Stimulated activated CD4-positive, alpha-beta T cell treated with anti-CD3 and anti-CD28 coated beads, TNF-alpha, amount 100 ng/mL, for 4 hours (primary cell): ENCODE measurements around the gene SLC25A18.
"Not testable (repeated sequence)": the region's sequence is repeated elsewhere in the genome, so short reads cannot be mapped to it uniquely, and the experiment has no call there.

Experiments used
- DNase-seq, 3 experiments: peaks; one replicate each; pipeline ENCODE4 v3.0.0-alpha.2; 2020; ENCODE audit warnings: low read depth in 3 of 3

SLC25A18 gene

GRCh38 chr22:17607891-17608521, 44.7 kb downstream of the SLC25A18 start:
- DNase-seq, result no peak

- no peak for DNase-seq
Measured at GRCh38 chr22:17612057-17612456, 48.8 kb downstream of the SLC25A18 start.

GRCh38 chr22:17613280-17613679, 50.0 kb downstream of the SLC25A18 start:
- no peak for DNase-seq

- DNase-seq, result no peak
Measured at GRCh38 chr22:17627961-17628405, 64.7 kb downstream of the SLC25A18 start.

GRCh38 chr22:17628406-17629172, 65.3 kb downstream of the SLC25A18 start, which contains the start of gene ATP6V1E1:
Gene ATP6V1E1, minus strand, starts transcription at chr22:17628749. Its CDS starts 114 bp downstream, at chr22:17628635.
- DNase-seq, result peak; percentile 81 to 91 (median 89)

GRCh38 chr22:17629173-17629489, 65.8 kb downstream of the SLC25A18 start:
- DNase-seq, result no peak

- no peak for DNase-seq
Measured at GRCh38 chr22:17629641-17630040, 66.3 kb downstream of the SLC25A18 start.

- DNase-seq, result no peak
Measured at GRCh38 chr22:17631076-17631565, 67.8 kb downstream of the SLC25A18 start.

GRCh38 chr22:17633217-17633997, 70.1 kb downstream of the SLC25A18 start:
- no peak for DNase-seq

- DNase-seq, result no peak
Measured at GRCh38 chr22:17633998-17634323, 70.7 kb downstream of the SLC25A18 start.

GRCh38 chr22:17634696-17635095, 71.4 kb downstream of the SLC25A18 start:
- no peak for DNase-seq

GRCh38 chr22:17636850-17637249, 73.6 kb downstream of the SLC25A18 start:
- DNase-seq, result not testable (repeated sequence)

- no peak for DNase-seq
Measured at GRCh38 chr22:17637490-17638181, 74.3 kb downstream of the SLC25A18 start.

- DNase-seq, result peak in 1 of 3 experiments; percentile 4
Measured at GRCh38 chr22:17638182-17638431, 74.8 kb downstream of the SLC25A18 start.

- peak; percentile 73 to 79 (median 77) for DNase-seq
Measured at GRCh38 chr22:17638432-17639246, 75.3 kb downstream of the SLC25A18 start, which contains the start of gene BCL2L13. Gene BCL2L13, plus strand, starts transcription at chr22:17638757. Its CDS starts 16,955 bp downstream, at chr22:17655712.

- DNase-seq, result no peak
Measured at GRCh38 chr22:17639247-17639741, 76.0 kb downstream of the SLC25A18 start.
